Prostate gland (tissue), 2 donors: ENCODE results near the gene SRRM3.

ENCODE experiments used
- CTCF ChIP-seq, 4 experiments: fragments of 200-600 bp in 2 of 4; fragments of 450-650 bp in 2 of 4; sonication (generic) in 2 of 4; IDR thresholded peaks; 1 replicate in 3 of 4; 2 replicates in 1 of 4; pipeline ENCODE4 v1.5.1; 2016 to 2019; ENCODE audit warnings: antibody characterized with exemption in 4 of 4, mild to moderate bottlenecking in 2 of 4, moderate library complexity in 2 of 4
- POLR2AphosphoS5 ChIP-seq: sonication (generic); formaldehyde crosslinking; IDR thresholded peaks from one replicate; pipeline ENCODE4 v1.6.1; 2017; ENCODE audit warnings: antibody characterized with exemption

- TF ChIP-seq POLR2AphosphoS5 (no peak), CTCF (IDR thresholded peaks at IDR 0.05) (no peak)
These were observed 128.6 kb downstream of the SRRM3 start for GRCh38 chr7:76330261-76330660.
